K562 (cell line): ENCODE data around the gene PHF11. TPM values are rescaled to one million over a fixed set of nuclear protein-coding genes. Genes with fewer than 3 reads are reported as not detected.

Source experiments
- BACH1 ChIP-seq: fragments of 200-800 bp; sonication (Bioruptor generic); IDR thresholded peaks from 2 replicates; pipeline ENCODE4 v1.6.1; 2016; ENCODE audit warnings: missing genetic modification characterization, missing compliant biosample characterization
- MXI1 ChIP-seq: IDR thresholded peaks from 2 replicates; pipeline ENCODE4 v1.6.1; 2011; ENCODE audit warnings: low read depth, mild to moderate bottlenecking, improper control_type of control experiment, low read length
- POLR3G ChIP-seq: IDR thresholded peaks from 2 replicates; pipeline ENCODE4 v1.6.1; 2011; ENCODE audit not compliant: insufficient read length, insufficient replicate concordance; ENCODE audit errors: extremely low read depth
- PRPF4 ChIP-seq: fragments of 200-400 bp; formaldehyde crosslinking; IDR thresholded peaks from one replicate; pipeline ENCODE4 v1.6.1; 2017; ENCODE audit warnings: low read length, low read depth, mild to moderate bottlenecking; ENCODE audit not compliant: insufficient read depth, poor library complexity, severe bottlenecking
- ZNF644 ChIP-seq: fragments of 200-800 bp; sonication (Bioruptor generic); IDR thresholded peaks from 2 replicates; pipeline ENCODE4 v1.6.1; 2016; ENCODE audit warnings: low read depth, missing genetic modification characterization, missing compliant biosample characterization
- polyA plus RNA-seq, 8 experiments: library from polyadenylated mRNA; depleted of rRNA in 4 of 8; stranded (reverse) in 5 of 8; unstranded in 3 of 8; fragments of >200 nt; fragmentation: Nextera tagmentation in 2 of 8; fragmentation: Illumina TruSeq in 1 of 8; extraction: Ambion mirVana in 2 of 8; extraction: Trizol in 1 of 8; gene quantifications; 2 replicates each; pipeline versions ENCODE4 v1.2.1 to v1.2.3, GENCODE V29; 2011 to 2014; ENCODE audit warnings: inconsistent platforms in 1 of 8, missing spikeins in 1 of 8
- total RNA-seq, 7 experiments: library from RNA; depleted of rRNA in 6 of 7; stranded (reverse); fragments of >200 nt in 6 of 7; fragmentation: Illumina TruSeq in 2 of 7; extraction: Trizol in 2 of 7; gene quantifications; 2 replicates each; pipeline versions ENCODE4 v1.2.1 to v1.2.3, GENCODE V29; 2011 to 2021; ENCODE audit warnings: low replicate concordance in 1 of 7
- TF ChIP-seq, protein P1 (sequence below), 2 experiments: IDR thresholded peaks in 1 of 2; conservative IDR thresholded peaks in 1 of 2; 2 replicates each; pipeline ENCODE4 v1.6.1; 2016; ENCODE audit warnings: low read depth in 2 of 2, mild to moderate bottlenecking in 1 of 2, missing compliant biosample characterization in 1 of 2, missing genetic modification characterization in 1 of 2, moderate library complexity in 1 of 2
- TF ChIP-seq, protein P2 (sequence below): fragments of 250-450 bp; sonication (Bioruptor Pico); IDR thresholded peaks from 2 replicates; pipeline ENCODE4 v1.6.1; 2021; ENCODE audit warnings: mild to moderate bottlenecking

The PHF11 gene
- total and polyA plus RNA-seq, 9 of the 15 experiments (the other 6 are each of a cell fraction or from before 2014, with no cell fraction given) = 1.9 to 7.0 (median 5.3) TPM

DNA sequence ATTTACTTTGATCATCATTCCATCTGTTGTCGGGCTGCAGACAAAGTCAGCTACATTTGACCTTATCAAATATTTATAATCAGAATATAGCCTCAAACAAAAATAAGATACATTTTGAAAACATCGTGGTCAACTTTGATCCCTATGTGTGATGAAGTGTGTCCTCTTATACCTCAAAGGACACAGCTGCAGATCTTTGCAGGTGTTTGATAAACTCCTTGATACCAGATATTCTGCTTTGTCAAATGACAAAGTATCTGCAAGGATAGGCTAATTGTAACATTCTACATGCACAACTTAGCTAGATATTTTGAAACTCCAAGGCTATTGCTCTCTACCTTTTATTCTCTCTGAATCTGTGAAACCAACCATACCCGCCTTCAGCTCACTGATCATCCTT lies 44.0 kb downstream of the PHF11 start (continued):
- no peak for TF ChIP-seq POLR3G
- TF ChIP-seq ZNF644 = no peak
- TF ChIP-seq BACH1 = no peak
- no peak for TF ChIP-seq MXI1
- no peak for TF ChIP-seq PRPF4
- TF ChIP-seq, protein P1, sequence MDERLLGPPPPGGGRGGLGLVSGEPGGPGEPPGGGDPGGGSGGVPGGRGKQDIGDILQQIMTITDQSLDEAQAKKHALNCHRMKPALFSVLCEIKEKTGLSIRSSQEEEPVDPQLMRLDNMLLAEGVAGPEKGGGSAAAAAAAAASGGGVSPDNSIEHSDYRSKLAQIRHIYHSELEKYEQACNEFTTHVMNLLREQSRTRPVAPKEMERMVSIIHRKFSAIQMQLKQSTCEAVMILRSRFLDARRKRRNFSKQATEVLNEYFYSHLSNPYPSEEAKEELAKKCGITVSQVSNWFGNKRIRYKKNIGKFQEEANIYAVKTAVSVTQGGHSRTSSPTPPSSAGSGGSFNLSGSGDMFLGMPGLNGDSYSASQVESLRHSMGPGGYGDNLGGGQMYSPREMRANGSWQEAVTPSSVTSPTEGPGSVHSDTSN (CRISPR knock-in tag; IDR thresholded peaks at IDR 0.05; ENCODE audit: low read depth) = no peak
- TF ChIP-seq, protein P1 (tag; conservative IDR thresholded peaks at IDR 0.05; ENCODE audit: low read depth) = no peak
- TF ChIP-seq, protein P2, sequence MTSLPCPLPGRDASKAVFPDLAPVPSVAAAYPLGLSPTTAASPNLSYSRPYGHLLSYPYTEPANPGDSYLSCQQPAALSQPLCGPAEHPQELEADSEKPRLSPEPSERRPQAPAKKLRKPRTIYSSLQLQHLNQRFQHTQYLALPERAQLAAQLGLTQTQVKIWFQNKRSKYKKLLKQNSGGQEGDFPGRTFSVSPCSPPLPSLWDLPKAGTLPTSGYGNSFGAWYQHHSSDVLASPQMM (CRISPR knock-in tag) = no peak
